Neuronal stem cell (in vitro differentiated cells): Measurements from ENCODE around the gene GNG4.
"Not testable (repeated sequence)": the region's sequence is repeated elsewhere in the genome, so short reads cannot be mapped to it uniquely, and the experiment has no call there.

Source experiments
- DNase-seq: peaks from one replicate; pipeline ENCODE4 v3.0.0-alpha.2; 2013; ENCODE audit warnings: low spot score
- H2AFZ ChIP-seq: one replicate; pipeline ENCODE4 v1.6.1; 2013; ENCODE audit warnings: mild to moderate bottlenecking, low read length, inconsistent platforms
- H2AK5ac ChIP-seq: 2 replicates; pipeline ENCODE4 v1.6.1; 2013; ENCODE audit warnings: low read depth, mild to moderate bottlenecking, inconsistent platforms, low read length, moderate library complexity, mixed read lengths
- H2BK120ac ChIP-seq: 2 replicates; pipeline ENCODE4 v1.6.1; 2013; ENCODE audit warnings: low read depth, mild to moderate bottlenecking, inconsistent platforms, low read length, moderate library complexity, mixed read lengths
- H2BK12ac ChIP-seq: one replicate; pipeline ENCODE4 v1.6.1; 2013; ENCODE audit warnings: low read length, inconsistent platforms
- H2BK15ac ChIP-seq: 2 replicates; pipeline ENCODE4 v1.6.1; 2013; ENCODE audit warnings: mild to moderate bottlenecking, low read length, inconsistent platforms, mixed read lengths
- H2BK5ac ChIP-seq: one replicate; pipeline ENCODE4 v1.6.1; 2013; ENCODE audit warnings: inconsistent platforms, mild to moderate bottlenecking, low read length, moderate library complexity
- H3K14ac ChIP-seq: one replicate; pipeline ENCODE4 v1.6.1; 2013; ENCODE audit warnings: low read length, inconsistent platforms
- H3K18ac ChIP-seq: 2 replicates; pipeline ENCODE4 v1.6.1; 2013; ENCODE audit warnings: low read length, inconsistent platforms
- H3K23ac ChIP-seq: 2 replicates; pipeline ENCODE4 v1.6.1; 2013; ENCODE audit warnings: low read depth, mild to moderate bottlenecking, mixed read lengths, low read length, inconsistent platforms; ENCODE audit not compliant: poor library complexity
- H3K27ac ChIP-seq: replicated peaks from 3 replicates; pipeline ENCODE4 v1.5.1; 2013; ENCODE audit warnings: low read length, inconsistent platforms
- H3K27me3 ChIP-seq, 3 experiments: 2 replicates each; pipeline ENCODE4 v1.6.1; 2013; ENCODE audit warnings: low read length in 3 of 3, mild to moderate bottlenecking in 2 of 3, inconsistent platforms in 1 of 3, low read depth in 1 of 3, mixed read lengths in 1 of 3, moderate library complexity in 1 of 3; ENCODE audit not compliant: control insufficient read depth in 3 of 3, insufficient read depth in 3 of 3
- H3K36me3 ChIP-seq, 2 donors: replicated peaks in 1 of 2; 2 replicates each; pipeline ENCODE4 v1.6.1; 2013; ENCODE audit warnings: low read length in 2 of 2; ENCODE audit not compliant: control insufficient read depth in 2 of 2, insufficient read depth in 2 of 2
- H3K4ac ChIP-seq: 2 replicates; pipeline ENCODE4 v1.6.1; 2013; ENCODE audit warnings: inconsistent platforms, mild to moderate bottlenecking, low read length, moderate library complexity
- H3K4me1 ChIP-seq, 2 donors: 1 replicate in 1 of 2; 2 replicates in 1 of 2; pipeline ENCODE4 v1.6.1; 2013; ENCODE audit warnings: low read length in 2 of 2, low read depth in 1 of 2; ENCODE audit not compliant: control insufficient read depth in 2 of 2, insufficient read depth in 1 of 2
- H3K4me2 ChIP-seq: one replicate; pipeline ENCODE4 v1.6.1; 2013; ENCODE audit warnings: mild to moderate bottlenecking, low read length, inconsistent platforms; ENCODE audit not compliant: insufficient read depth, poor library complexity, severe bottlenecking
- H3K4me3 ChIP-seq, 2 donors: 2 replicates each; pipeline ENCODE4 v1.5.1; 2013; ENCODE audit warnings: low read length in 2 of 2, mild to moderate bottlenecking in 2 of 2, inconsistent platforms in 1 of 2, moderate library complexity in 1 of 2
- H3K79me1 ChIP-seq: one replicate; pipeline ENCODE4 v1.6.1; 2013; ENCODE audit warnings: low read depth, mild to moderate bottlenecking, inconsistent platforms, low read length, moderate library complexity
- H3K9ac ChIP-seq: one replicate; pipeline ENCODE4 v1.6.1; 2013; ENCODE audit warnings: mild to moderate bottlenecking, low read depth, low read length, inconsistent platforms; ENCODE audit not compliant: poor library complexity
- H3K9me3 ChIP-seq, 2 donors: replicated peaks in 1 of 2; 2 replicates each; pipeline versions ENCODE3 to v1.6.1; 2013; ENCODE audit warnings: low read length in 2 of 2, mild to moderate bottlenecking in 2 of 2, inconsistent platforms in 1 of 2, low read depth in 1 of 2, mixed read lengths in 1 of 2, moderate library complexity in 1 of 2; ENCODE audit not compliant: control insufficient read depth in 2 of 2, insufficient read depth in 1 of 2
- H4K8ac ChIP-seq: one replicate; pipeline ENCODE4 v1.6.1; 2013; ENCODE audit warnings: low read depth, mild to moderate bottlenecking, inconsistent platforms, low read length, moderate library complexity
- H4K91ac ChIP-seq: one replicate; pipeline ENCODE4 v1.6.1; 2013; ENCODE audit warnings: low read length, low read depth, mild to moderate bottlenecking, inconsistent platforms; ENCODE audit not compliant: poor library complexity
- WGBS, 2 donors: extraction: QIAGEN DNeasy Blood & Tissue Kit; methylation state at CpG; one replicate each; pipeline ENCODE4 v1.1.7; 2013; ENCODE audit warnings: missing lambda C conversion rate in 2 of 2, mixed read lengths in 1 of 2; ENCODE audit not compliant: insufficient read length in 2 of 2, insufficient replicate concordance in 1 of 2; ENCODE audit errors: extremely low coverage in 2 of 2; 5-methylcytosine and 5-hydroxymethylcytosine counted together

The GNG4 gene

DNA sequence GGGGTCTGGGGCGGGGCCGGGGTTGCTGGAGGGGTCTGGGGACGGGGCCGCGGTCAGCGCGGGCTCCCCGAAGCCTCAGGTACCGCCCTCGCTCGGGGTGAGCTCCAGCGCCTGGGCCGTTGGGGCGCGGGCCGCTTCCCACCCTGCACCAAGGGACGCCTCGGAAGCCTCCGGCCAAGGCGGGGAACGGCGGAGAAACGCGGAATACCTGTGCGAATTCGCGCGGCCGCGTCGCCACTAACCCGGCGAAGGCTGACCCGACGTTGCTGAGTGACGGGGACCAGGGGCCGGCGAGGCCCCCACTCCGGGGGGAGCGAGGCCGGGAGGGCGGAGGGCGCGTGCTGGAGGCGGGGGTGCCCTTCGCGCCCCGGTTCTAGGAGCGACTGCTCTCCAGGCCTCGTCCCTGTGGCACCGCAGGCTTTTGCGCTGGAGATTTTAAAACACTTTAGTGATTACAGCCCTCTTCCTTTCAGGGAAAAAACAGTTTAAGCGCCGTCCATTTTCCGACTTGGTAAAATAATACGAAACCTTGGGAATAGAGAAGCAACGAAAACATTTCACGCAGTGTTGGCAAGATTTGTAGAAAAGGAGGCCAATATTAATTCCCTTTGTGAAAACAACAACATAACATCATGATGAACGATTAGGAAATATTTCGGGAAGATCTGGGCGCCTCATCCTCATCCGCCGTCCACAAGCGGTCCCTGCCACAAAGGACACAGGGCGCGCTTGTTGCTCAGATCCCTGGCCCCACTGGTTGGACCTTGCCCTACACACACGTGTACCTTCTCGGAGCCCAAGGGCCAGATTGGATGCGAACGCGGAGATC is 971 bp upstream of the GNG4 start:
- H3K18ac ChIP-seq, result peak overlapping the region; percentile 96
- H2AFZ ChIP-seq, result peak overlapping the region; percentile 99
- WGBS, 2 donors, result no CpG with 5 or more reads among the region's 71 CpGs

GRCh38 chr1:235648954-235649367 is 623 bp downstream of the GNG4 start:
- no peak overlapping the region for H2BK12ac ChIP-seq
- H2AK5ac ChIP-seq, result no peak overlapping the region
- H2AFZ ChIP-seq, result peak overlapping the region; percentile 97
- H3K4ac ChIP-seq, result no peak overlapping the region
- peak overlapping the region; percentile 78 to 91 for H3K4me3 ChIP-seq
- peaks cover 0 to 16% (median 16%) of the 10 kb centered on the region in 3 experiments for H3K27me3 ChIP-seq
- peaks cover 0 to 7% of the 10 kb centered on the region in 2 donors for H3K36me3 ChIP-seq
- no peak overlapping the region for H2BK15ac ChIP-seq
- H3K14ac ChIP-seq, result no peak overlapping the region
- peak overlapping the region; percentile 29 for H2BK120ac ChIP-seq
- H2BK5ac ChIP-seq, result no peak overlapping the region
- peaks cover 0 to 5% of the 10 kb centered on the region in 2 donors for H3K9me3 ChIP-seq
- H3K9ac ChIP-seq, result no peak overlapping the region
- H3K79me1 ChIP-seq, result no peaks in the 10 kb centered on the region
- no peak overlapping the region for H3K18ac ChIP-seq
- H3K23ac ChIP-seq, result no peak overlapping the region
- peak; percentile 71 for DNase-seq
- no peak overlapping the region for H4K8ac ChIP-seq
- peak overlapping the region; percentile 98 for H3K4me2 ChIP-seq
- no peak overlapping the region for H3K27ac ChIP-seq
- no CpG with 5 or more reads among the region's 30 CpGs for WGBS, 2 donors
- no peak overlapping the region for H4K91ac ChIP-seq
- H3K4me1 ChIP-seq, result peaks cover 5 to 17% of the 10 kb centered on the region in 2 donors

More for the DNA sequence above, 971 bp upstream of the GNG4 start:
- H3K4me2 ChIP-seq, result peak overlapping the region; percentile 85
- no peak overlapping the region for H2BK120ac ChIP-seq
- no peak overlapping the region for H3K27ac ChIP-seq
- H2AK5ac ChIP-seq, result no peak overlapping the region
- H2BK15ac ChIP-seq, result peak overlapping the region; percentile 70
- H4K8ac ChIP-seq, result no peak overlapping the region
- H4K91ac ChIP-seq, result no peak overlapping the region
- DNase-seq, result peak; percentile 53
- H3K9me3 ChIP-seq, result peaks cover 0 to 8% of the 10 kb centered on the region in 2 donors
- H3K4ac ChIP-seq, result no peak overlapping the region
- H3K14ac ChIP-seq, result no peak overlapping the region
- H3K9ac ChIP-seq, result peak overlapping the region; percentile 90
- no peak overlapping the region for H2BK12ac ChIP-seq
- peak overlapping the region; percentile 78 to 91 for H3K4me3 ChIP-seq
- no peak overlapping the region for H2BK5ac ChIP-seq
- H3K27me3 ChIP-seq, result peaks cover 0 to 16% (median 16%) of the 10 kb centered on the region in 3 experiments
- H3K23ac ChIP-seq, result peak overlapping the region; percentile 83
- H3K36me3 ChIP-seq, result no peaks in the 10 kb centered on the region
- H3K79me1 ChIP-seq, result no peaks in the 10 kb centered on the region
- H3K4me1 ChIP-seq, result peaks cover 5 to 10% of the 10 kb centered on the region in 2 donors

GRCh38 chr1:235648407-235648907 is 1.1 kb downstream of the GNG4 start:
- peak overlapping the region; percentile 97 for H2AFZ ChIP-seq
- DNase-seq, result no peak
- no peak overlapping the region for H3K4ac ChIP-seq
- H4K91ac ChIP-seq, result no peak overlapping the region
- H3K14ac ChIP-seq, result no peak overlapping the region
- no peaks in the 10 kb centered on the region for H3K79me1 ChIP-seq
- no peak overlapping the region for H3K27ac ChIP-seq
- H3K4me2 ChIP-seq, result peak overlapping the region; percentile 98
- H3K18ac ChIP-seq, result peak overlapping the region; percentile 41
- no peak overlapping the region for H2BK12ac ChIP-seq
- no peak overlapping the region for H2BK5ac ChIP-seq
- peaks cover 0 to 16% (median 16%) of the 10 kb centered on the region in 3 experiments for H3K27me3 ChIP-seq
- no peak overlapping the region for H3K9ac ChIP-seq
- H3K23ac ChIP-seq, result no peak overlapping the region
- no peak overlapping the region for H2AK5ac ChIP-seq
- H3K36me3 ChIP-seq, result peaks cover 0 to 7% of the 10 kb centered on the region in 2 donors
- H3K4me1 ChIP-seq, result peaks cover 5 to 17% of the 10 kb centered on the region in 2 donors
- peak overlapping the region; percentile 78 to 91 for H3K4me3 ChIP-seq
- H3K9me3 ChIP-seq, result peaks cover 0 to 4% of the 10 kb centered on the region in 2 donors
- no peak overlapping the region for H4K8ac ChIP-seq
- H2BK120ac ChIP-seq, result no peak overlapping the region
- no CpG with 5 or more reads among the region's 31 CpGs for WGBS, 2 donors
- no peak overlapping the region for H2BK15ac ChIP-seq

GRCh38 chr1:235647537-235647936 is 2.0 kb downstream of the GNG4 start:
- not testable (repeated sequence) for H3K23ac ChIP-seq, H3K79me1 ChIP-seq, H4K91ac ChIP-seq, H2AK5ac ChIP-seq, H4K8ac ChIP-seq, H3K4ac ChIP-seq, DNase-seq, H3K14ac ChIP-seq, H3K9me3 ChIP-seq, H3K36me3 ChIP-seq, H3K4me2 ChIP-seq, H3K27ac ChIP-seq, H2BK12ac ChIP-seq, H3K18ac ChIP-seq, H2BK5ac ChIP-seq, H2BK120ac ChIP-seq, H2BK15ac ChIP-seq, H3K9ac ChIP-seq, H2AFZ ChIP-seq
- Histone ChIP-seq H3K27me3 (peaks cover 0 to 17% (median 16%) of the 10 kb centered on the region in 3 experiments), H3K4me3 (peak overlapping the region in 1 of 2 donors; percentile 78), H3K4me1 (peaks cover 9 to 24% of the 10 kb centered on the region in 2 donors)
- WGBS, 2 donors, result no CpG with 5 or more reads among the region's 12 CpGs
